Inflammatory macrophage (primary cell): ENCODE data around the gene MCOLN2.
"Not testable (repeated sequence)": the region's sequence is repeated elsewhere in the genome, so short reads cannot be mapped to it uniquely, and the experiment has no call there.

Experiments used
- DNase-seq, 2 donors: peaks; one replicate each; pipeline ENCODE4 v3.0.0-alpha.2; 2020 to 2022

Gene MCOLN2

DNA sequence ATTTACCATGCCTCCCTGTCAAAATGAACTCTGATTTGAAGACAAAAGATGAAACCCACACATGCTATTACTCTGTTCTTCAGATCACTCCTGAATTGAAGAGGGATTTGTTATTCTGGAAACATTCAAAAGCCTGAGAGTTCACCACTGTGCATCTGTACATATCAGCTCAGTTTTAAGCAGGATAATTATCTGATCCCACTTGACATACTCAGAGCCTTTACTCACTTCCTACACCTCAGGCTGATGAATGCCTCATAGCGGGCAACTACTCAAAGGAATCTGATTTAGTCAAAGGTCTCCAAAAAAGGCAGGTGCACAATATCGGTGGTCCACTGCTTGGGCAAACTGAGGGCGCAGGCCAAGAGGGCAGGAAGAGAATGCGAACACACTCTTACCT lies 56.4 kb downstream of the MCOLN2 start:
- no peak for DNase-seq

DNA sequence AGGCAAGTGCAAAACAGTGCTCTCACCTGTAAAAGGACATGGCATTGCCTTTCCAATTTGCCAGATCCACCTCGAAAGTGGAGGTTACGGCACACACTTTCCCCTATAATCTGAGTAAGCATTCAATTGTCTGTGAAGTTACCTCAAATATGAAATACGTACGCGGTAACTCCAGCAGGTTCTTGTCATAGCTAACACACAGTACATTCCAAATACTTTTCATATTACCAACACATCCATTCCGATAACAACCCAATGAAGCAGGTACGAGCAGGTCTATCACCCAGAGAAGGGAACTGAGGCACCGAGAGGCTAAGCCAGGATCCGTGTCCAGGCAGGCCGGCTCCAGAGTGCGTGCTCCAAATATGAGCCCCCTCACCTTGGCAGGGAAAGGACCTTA lies 57.2 kb downstream of the MCOLN2 start:
- DNase-seq = no peak

DNA sequence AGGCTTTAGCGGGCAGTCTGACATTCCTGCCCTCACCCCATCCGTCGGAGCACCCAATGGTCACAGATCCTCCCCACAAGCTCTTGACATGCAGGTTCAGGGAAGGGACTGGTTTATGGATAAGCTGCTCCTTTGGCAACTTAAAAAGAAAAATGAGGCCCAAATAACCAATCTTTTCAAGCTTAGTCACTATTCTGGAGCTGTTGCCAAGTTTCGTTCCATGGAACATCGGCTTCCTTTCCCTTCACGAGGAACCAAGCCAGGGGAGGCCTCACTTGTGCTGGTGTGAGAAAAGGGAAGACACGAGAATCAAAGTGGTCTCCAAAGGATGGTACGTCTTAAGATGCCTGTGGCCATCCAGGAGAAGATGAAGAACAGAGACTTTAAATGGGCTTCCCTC lies 57.8 kb downstream of the MCOLN2 start:
- DNase-seq = no peak

DNA sequence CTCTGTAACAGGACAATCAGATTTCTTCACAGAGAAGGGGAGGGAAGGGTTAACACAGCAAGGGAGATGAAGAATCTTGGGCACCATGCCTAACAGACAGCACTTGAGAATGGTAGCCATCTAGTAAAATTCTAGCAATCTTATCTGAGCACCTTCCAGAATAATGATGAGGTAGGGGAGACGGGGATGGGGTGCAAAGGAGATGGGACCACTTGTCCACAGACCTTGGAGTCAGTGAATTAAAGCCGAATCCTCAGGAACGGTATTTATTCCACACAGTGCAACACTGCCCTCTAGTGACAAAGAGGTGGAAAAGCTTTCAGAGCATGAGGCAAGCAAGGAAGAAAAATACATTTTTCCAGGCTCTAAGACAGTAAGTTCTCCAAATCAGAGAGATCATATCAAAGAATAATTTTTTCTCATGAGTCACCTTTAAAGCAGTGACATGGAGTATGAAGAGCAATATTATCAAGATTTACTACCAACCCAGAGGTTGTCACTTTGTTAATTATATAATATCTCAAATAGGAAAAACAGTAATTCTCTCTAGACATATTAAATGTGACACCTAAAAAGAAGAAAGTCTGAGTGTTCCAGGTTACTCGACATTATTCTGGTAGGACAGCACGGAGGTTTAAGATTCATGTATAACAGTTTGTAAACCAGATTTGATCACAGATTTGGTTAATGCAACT lies 60.6 kb downstream of the MCOLN2 start:
- peak; percentile 58 to 68 for DNase-seq

DNA sequence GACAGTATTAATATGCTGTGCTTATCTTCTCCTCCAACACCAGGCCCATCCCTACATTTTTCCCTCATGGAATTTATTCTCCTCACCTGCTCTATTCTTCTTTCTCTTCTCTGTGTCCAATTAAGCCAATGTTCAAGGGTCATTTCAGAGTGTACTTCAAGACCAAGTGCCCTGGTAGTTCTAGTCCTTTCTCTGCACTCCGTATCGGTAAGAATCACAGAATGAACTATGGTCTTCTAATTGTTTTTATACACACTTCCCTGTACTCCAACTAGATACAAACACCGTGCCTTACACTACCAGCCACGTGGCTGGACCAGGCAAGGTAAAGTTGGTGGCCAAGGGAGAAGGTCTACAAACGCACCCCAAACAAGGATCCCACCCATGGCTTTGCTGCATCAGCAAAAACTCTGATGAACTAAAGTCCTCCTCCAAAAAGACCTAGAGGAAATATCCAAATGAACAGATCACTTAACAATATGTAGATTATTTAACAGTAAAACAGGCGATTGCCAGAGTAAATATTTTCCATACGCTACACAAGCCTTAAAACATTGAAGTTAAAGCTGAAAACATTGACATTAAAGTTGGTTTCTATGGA lies 63.8 kb downstream of the MCOLN2 start:
- no peak for DNase-seq

DNA sequence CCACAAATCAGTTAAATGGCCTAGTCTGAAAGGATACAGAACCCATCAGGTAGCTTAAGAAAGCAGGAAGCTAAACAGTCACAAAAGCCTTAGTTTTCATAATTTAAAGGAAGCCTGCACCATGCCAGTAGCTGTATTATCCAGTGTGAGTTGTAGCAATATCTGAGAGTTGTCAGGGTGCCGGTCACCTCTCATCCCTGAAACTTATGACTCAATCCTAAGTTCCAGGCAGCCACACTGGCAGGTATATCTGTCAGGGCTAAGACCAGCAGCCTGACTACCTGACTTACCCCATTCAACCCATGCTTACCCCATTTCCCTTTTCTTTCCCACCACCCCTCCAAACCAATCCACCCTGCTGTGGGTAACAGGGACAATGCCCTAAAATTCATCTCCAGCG lies 66.1 kb downstream of the MCOLN2 start:
- DNase-seq = no peak

DNA sequence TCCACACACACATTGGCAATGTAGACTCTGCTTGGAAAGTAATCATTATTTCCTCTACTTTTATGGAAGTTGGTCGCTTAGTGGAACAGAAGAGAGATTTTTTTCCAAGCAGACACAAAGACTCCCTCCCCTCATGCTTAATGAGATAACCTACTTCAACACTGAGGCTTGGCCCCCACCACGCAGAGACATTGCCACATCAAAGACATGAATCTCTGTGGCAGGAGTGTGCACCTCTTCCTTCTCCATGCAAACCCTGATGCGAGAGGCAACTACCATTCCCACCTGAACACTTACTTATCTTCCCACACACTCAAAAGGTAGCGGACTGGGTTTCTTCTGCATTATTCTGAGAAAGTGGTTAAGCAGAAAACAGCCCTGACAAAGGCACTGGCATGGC lies 66.6 kb downstream of the MCOLN2 start:
- DNase-seq = no peak

DNA sequence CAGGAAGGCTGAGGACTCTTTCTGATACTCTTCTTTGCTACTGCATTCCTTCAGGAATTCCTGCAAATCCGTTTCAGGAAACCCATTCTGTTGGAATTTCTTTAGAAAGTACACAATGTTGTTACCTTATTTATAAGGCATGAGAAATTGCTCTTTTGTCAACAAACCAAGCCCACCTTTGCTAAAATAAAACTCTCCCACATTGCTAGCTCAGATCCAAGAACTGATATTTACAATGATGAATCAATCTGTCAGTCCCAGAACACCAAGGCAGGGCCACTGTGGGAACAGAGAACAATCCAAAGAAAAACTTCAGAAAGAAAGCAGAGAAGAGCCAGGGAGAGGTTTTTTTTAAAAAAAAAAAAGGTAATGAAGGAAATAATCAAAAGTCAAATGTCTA lies 67.3 kb downstream of the MCOLN2 start:
- no peak for DNase-seq

DNA sequence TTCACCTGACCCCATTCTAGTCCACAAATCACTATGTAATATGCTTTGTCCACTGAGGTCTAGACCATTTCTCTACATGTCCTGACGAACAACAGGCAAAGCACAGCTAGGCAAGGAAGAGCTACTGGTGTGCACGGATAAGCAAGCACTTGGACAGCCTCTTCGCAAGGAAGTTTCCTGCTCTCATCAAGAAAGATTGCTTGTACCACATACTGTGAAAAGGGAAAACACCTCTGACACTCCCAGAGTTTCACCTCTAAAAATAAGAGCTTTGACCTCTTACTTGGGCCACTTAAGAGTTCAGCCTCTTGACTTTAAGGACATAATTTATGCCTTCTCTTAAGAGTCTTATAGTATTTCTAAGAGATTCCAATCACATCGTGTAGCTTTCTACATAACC lies 67.9 kb downstream of the MCOLN2 start:
- no peak for DNase-seq

DNA sequence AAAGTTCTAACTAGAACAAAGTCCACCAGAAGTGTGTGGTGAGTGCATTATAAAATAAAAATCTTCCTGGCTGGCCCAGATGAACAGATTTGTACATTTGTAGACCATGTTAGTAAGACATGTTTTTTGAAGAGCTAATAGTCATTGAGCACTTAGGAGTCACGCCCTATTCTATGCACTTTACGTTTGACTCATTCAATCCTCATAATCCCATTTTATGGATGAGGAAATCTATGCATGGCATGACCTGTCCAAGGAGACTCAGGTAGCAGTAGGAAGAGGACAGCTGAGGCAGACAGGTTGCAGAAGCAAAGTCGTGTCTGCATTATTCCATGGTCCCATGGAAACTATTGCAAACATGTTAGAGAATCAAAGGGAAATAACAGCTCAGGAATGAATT lies 73.6 kb downstream of the MCOLN2 start:
- no peak for DNase-seq

DNA sequence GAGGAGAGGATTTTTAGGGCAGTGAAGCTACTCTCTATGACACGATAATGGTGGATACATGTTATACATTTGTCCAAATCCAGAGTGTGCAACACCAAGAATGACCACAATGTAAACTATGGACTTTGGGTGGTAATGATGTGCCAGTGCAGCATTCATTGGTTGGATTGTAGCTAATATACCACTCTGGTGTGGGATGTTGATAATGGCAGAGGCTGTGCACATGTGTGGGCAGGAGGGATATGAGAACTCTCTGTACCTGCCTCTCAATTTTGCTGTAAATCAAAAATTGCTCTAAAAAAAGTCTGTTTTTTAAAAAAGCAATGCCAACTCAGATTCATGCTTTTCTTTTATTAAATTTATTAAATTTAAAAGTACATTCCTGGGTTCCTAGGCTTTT lies 76.8 kb downstream of the MCOLN2 start:
- DNase-seq = no peak

DNA sequence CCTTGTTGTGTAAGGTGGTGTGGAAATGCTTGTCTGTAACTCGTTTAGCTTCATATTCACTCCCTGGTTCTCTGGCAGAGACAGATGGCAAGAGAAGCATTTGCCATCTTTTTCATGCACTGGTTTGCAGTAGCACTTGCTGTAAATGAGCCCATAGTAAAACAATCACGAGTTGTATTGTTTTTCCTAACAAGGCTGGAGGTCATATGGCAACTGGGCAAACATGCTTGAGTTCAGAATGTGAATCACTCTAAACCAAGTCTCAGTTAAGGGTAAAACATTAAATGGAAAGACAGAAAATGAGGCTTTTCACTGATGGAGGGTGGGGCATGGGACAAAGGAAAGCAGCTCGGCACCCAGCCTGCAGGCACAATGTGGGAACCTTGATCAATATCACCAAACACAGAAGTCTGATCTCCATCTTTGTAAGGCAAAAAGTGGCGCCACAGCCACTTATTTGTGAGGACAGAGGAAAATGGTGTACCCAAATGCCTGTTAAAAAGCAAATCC lies 77.4 kb downstream of the MCOLN2 start:
- no peak for DNase-seq

DNA sequence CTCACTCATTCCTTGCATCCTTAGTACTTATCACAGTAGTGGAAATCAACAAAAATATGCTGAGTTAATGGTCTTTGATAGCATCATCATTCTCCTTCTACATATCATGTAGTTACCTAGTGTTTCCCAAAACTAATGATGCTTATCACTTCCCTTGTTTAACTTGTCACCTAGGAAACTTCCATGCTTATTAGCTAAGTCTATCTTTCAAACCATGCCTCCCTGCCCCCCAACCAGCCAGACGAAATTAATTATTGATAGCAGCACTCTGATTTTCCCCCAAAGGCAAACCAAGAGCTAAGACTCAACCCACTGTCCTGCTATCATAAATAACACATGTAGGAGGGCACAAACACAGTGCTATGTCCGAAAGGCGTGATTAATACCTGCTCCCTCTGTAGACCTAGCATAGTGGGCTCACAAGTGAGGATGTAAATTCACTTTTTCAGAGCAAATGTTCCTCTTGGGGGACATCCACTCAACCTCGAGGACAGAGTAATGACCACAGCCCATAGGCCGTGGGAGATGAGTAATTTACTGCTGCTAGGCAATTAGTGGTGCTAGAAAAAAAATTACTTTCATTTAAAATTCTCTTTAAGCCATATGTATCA lies 78.1 kb downstream of the MCOLN2 start:
- DNase-seq = no peak

DNA sequence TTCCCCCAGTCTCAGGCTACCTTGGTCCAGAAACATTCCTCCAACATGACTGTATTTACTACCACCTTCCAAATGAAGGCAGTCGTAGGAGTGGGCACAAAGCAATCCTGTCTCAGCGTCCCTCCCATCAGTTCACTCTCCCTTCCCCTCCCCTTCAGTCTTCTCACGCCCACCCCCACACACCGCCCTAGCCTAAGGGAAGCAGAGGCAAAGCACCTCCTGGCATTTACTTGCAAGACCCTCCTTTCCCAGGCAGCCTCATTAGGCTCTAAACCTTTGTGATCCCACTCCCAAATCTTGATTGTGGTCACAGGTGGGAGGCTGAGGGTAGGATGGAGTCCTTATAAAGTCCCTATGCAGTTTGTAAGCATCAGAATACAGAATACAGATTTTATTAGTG lies 80.0 kb downstream of the MCOLN2 start:
- DNase-seq = no peak

DNA sequence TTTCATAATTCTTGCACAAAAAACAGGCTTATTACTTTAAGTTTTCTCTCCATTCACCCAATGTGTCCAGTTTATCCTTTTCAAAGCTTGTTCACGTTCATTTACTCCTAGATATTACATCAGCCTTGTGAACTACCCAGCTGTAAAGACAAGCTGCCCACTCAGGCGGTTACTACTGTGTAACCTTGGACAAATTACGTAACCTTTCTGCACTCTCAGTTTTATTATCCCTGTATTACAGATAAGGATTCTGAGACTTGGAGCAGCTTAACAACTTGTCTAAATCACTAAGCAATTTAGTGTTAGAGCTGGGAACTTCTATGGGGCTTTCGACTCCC lies 83.4 kb downstream of the MCOLN2 start:
- peak; percentile 58 to 73 for DNase-seq

DNA sequence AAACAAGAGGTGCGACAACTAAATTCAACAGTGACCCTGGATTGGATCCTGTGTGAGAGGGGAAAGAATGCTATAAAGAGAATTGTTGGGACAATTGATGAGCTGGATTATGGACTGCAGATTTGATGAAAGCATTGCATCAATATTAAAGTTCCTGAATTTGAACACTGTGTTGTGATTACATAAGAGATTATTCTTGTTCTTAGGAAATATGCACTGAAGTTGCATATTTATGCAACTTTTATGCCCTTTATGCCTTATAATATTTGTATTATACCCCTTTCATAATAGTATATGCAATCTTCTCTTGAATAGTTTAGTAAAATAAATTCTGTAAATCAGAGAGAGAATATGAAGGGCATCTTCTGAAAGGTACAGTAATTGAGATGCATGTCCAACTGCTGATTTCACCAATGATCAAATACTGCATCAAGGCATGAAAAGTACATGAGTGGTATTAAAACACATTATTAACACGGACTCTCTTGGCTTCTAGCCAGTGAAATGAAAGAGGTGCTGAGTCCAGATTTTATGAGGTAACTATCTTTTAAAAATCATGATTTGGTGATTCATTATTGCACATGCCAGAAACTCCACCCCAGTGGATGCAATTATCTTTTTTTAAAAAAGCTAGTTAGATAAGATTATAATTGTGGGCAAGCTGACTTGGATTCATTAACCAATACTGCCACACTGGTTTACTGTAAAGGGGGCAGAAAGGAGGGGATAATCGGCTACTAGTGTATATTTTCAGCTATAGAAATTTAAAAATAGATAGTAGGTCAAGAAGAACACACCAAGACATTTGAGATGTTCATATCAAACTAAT lies 84.0 kb downstream of the MCOLN2 start:
- DNase-seq = peak in 1 of 2 donors; percentile 80

DNA sequence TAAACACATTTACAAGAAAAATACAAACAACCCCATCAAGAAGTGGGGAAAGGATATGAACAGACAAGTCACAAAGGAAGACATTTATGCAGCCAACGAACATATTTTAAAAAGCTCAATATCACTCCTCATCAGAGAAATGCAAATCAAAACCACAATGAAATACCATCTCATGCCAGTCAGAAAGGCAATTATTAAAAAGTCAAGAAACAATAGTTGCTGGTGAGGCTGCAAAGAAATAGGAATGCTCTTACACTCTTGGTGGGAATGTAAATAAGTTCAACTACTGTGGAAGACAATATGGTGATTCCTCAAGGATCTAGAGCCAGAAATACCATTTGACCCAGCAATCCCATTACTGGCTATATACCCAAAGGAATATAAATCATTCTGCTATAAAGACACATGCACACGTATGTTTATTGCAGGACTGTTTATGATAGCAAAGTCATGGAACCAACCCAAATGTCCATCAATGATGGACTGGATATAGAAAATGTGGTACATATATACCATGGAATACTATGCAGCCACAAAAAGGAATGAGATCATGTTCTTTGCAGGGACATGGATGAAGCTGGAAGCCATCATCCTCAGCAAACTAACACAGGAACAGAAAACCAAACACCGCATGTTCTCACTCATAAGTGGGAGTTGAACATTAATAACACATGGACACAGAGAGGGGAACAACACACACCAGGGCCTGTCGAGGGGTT lies 88.0 kb downstream of the MCOLN2 start:
- DNase-seq = not testable (repeated sequence)

DNA sequence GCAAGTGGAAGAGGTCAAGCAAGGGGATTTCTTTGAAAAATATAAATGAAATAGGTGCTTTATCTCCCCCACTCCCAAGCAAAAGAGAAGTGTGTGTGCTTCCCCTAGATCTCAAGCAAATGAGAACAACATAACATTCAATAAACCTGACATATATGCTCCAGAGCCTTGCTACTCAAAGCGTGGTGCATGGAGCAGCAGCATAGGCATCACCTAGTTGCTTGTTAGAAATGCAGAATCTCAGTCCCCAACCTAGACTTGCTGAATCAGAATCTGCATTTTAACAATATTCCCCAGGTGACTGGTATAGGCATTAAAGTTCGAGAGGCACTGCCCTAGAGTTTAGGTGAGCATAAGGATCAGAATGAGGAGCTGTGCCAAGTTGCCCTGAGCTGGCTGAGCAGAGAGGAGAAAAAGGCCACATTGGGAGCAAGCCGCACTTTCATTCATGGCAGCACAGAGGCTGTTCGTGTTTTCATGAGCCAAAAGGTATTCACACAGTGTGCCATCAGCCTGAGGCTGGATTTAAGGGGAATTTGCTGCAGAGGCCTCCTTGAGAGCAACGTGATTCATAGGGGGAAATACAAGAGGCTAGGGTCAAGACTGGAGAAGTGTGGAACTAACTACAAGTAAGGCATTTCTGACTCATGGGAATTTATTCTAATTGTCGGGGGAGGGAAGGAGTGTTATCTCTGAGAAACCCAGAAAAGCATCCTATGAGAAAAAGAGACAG lies 89.7 kb downstream of the MCOLN2 start:
- DNase-seq = no peak

DNA sequence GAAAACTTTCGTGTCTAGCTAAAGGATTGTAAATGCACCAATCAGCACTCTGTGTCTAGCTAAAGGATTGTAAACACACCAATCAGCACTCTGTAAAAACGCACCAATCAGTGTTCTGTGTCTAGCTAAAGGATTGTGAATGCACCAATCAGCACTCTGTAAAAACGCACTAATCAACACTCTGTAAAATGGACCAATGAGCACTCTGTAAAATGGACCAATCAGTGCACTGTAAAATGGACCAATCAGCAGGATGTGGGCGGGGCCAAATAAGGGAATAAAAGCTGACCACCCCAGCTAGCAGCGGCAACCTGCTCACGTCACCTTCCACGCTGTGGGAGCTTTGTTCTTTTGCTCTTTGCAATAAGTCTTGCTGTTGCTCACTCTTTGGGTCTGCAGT lies 94.2 kb downstream of the MCOLN2 start:
- not testable (repeated sequence) for DNase-seq

DNA sequence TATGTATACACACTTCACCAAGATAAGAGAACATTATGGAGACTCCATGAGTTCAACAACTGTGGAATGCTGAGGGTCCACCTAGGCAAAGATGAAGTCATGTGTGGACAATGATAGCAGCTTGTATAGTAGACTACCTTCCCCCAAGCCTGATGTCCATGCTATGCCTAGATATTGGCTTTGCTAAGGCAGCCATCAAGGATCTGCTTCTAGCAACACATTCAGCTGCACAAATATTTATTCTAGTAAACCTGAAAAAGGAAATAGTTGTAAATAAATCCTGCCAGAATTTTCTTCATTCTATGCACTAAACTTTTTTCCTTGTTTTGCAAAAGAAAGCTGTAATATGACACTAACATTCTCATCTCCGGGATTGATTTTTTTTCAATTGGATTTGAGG lies 96.9 kb downstream of the MCOLN2 start:
- no peak for DNase-seq

DNA sequence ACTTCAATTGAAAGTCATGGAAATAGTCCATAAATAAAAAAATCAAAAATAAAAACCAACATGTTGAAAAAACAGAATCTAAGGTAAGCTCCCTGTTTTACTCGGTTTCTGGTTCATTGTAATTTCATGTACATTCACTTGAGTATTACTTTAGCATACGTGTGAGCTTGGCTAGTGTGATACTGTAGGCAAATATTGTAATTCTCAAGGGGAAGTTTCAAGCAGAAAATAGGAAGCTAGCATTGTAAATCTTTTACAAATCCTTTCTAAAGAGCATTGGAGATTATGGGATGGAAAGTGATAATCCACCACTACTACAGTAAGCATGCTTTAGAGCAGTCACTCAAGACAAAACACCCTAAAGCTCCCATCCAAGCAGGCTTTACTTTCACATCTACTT lies 100.6 kb downstream of the MCOLN2 start:
- DNase-seq = peak in 1 of 2 donors; percentile 31
